GM12878 (cell line): Measurements from ENCODE around the gene NAB1. TPM values are rescaled to one million over a fixed set of nuclear protein-coding genes. Genes with fewer than 3 reads are reported as not detected.

Experiments used
- ATAC-seq: fragments of 200-7000 bp; cut with Tn5 transposase; 3 replicates; pipeline ENCODE4 v1.9.1; 2020; ENCODE audit warnings: mild to moderate bottlenecking, moderate library complexity
- BruUV-seq: library from RNA; stranded (reverse); fragments of 400-500 nt; replicated peaks from 2 replicates; lab custom pipeline; 2021; lab: Mats Ljungman, UMichigan
- CTCF ChIA-PET: fragments of 300-600 bp; sonication (Branson Sonifier 250); formaldehyde crosslinking; extraction: SDS; loops from one replicate; lab custom pipeline; 2021; ENCODE audit warnings: inconsistent platforms; lab: Yijun Ruan, JAX
- POLR2A ChIA-PET: fragments of 350-600 bp; formaldehyde crosslinking; extraction: SDS; loops from one replicate; lab custom pipeline; 2021; ENCODE audit warnings: inconsistent platforms; lab: Charles Lee
- RAD21 ChIA-PET: fragments of 300-600 bp; sonication (Branson Sonifier 250); formaldehyde crosslinking; loops from one replicate; lab custom pipeline; 2023; ENCODE audit warnings: antibody characterized with exemption; ENCODE audit not compliant: unreplicated experiment; lab: Charles Lee
- SMC1A ChIA-PET: fragments of 300-600 bp; sonication (Branson Sonifier 250); formaldehyde crosslinking; loops from one replicate; lab custom pipeline; 2023; ENCODE audit not compliant: unreplicated experiment, uncharacterized antibody; lab: Charles Lee
- DNase-seq: peaks from one replicate; pipeline ENCODE4 v3.0.0-alpha.2; 2011; ENCODE audit warnings: low read depth, low spot score
- FAIRE-seq: peaks from 3 replicates; lab custom pipeline; 2011; peaks lifted over from hg19 to GRCh38; lab: Jason Lieb, UNC
- H2AFZ ChIP-seq: 2 replicates; pipeline ENCODE4 v1.6.0; 2011; ENCODE audit warnings: low read depth, low read length, control low read depth; ENCODE audit not compliant: control insufficient read depth
- H3K27ac ChIP-seq: 2 replicates; pipeline ENCODE4 v1.5.1; 2011; ENCODE audit warnings: control low read depth; ENCODE audit not compliant: control insufficient read depth, insufficient read depth
- H3K27me3 ChIP-seq, 2 experiments: replicated peaks in 1 of 2; 2 replicates each; pipeline versions ENCODE4 v1.6.0 to v1.6.1; 2011; ENCODE audit warnings: low read length in 1 of 2; ENCODE audit not compliant: control insufficient read depth in 2 of 2, insufficient read depth in 2 of 2
- H3K36me3 ChIP-seq, 2 experiments: 2 replicates each; pipeline ENCODE4 v1.5.1; 2011; ENCODE audit warnings: low read length in 1 of 2; ENCODE audit not compliant: control insufficient read depth in 2 of 2, insufficient read depth in 2 of 2
- H3K4me1 ChIP-seq: 2 replicates; pipeline ENCODE4 v1.6.1; 2011; ENCODE audit warnings: mild to moderate bottlenecking, low read length, moderate library complexity, mixed read lengths; ENCODE audit not compliant: control insufficient read depth, insufficient read depth
- H3K4me2 ChIP-seq: 2 replicates; pipeline ENCODE4 v1.6.0; 2011; ENCODE audit warnings: control low read depth; ENCODE audit not compliant: control insufficient read depth, insufficient read depth
- H3K4me3 ChIP-seq: fragments of 200-600 bp; sonication (generic); 2 replicates; pipeline ENCODE4 v1.5.1; 2016
- H3K79me2 ChIP-seq: 2 replicates; pipeline ENCODE4 v1.6.0; 2011; ENCODE audit warnings: low read length; ENCODE audit not compliant: control insufficient read depth, insufficient read depth
- H3K9ac ChIP-seq: 2 replicates; pipeline ENCODE4 v1.8.0; 2011; ENCODE audit warnings: low read length, control low read depth, mixed read lengths; ENCODE audit not compliant: control insufficient read depth, insufficient read depth
- H3K9me3 ChIP-seq: replicated peaks from 3 replicates; pipeline ENCODE4 v1.5.1; 2011; ENCODE audit warnings: mild to moderate bottlenecking, low read length; ENCODE audit not compliant: control insufficient read depth, insufficient read depth
- H4K20me1 ChIP-seq: 2 replicates; pipeline ENCODE4 v1.6.0; 2011; ENCODE audit not compliant: control insufficient read depth, insufficient read depth
- CEBPZ ChIP-seq: fragments of 150-350 bp; IDR thresholded peaks from 2 replicates; pipeline ENCODE4 v1.6.1; 2016; ENCODE audit warnings: low read depth, low read length
- CREB1 ChIP-seq: IDR thresholded peaks from 2 replicates; pipeline ENCODE4 v1.6.1; 2012; ENCODE audit warnings: low read depth, mild to moderate bottlenecking, inconsistent platforms
- EGR1 ChIP-seq, 2 experiments: IDR thresholded peaks; 1 replicate in 1 of 2; 2 replicates in 1 of 2; pipeline ENCODE4 v1.6.1; 2011 to 2012; ENCODE audit warnings: low read depth in 2 of 2, low read length in 2 of 2, borderline replicate concordance in 1 of 2, mild to moderate bottlenecking in 1 of 2, moderate library complexity in 1 of 2
- HDAC6 ChIP-seq: fragments of 200-600 bp; sonication (generic); IDR thresholded peaks from one replicate; pipeline ENCODE4 v1.8.0; 2017; ENCODE audit warnings: antibody characterized with exemption; ENCODE audit not compliant: unreplicated experiment
- IKZF1 ChIP-seq: fragments of 450-650 bp; conservative IDR thresholded peaks from 2 replicates; pipeline ENCODE4 v1.6.1; 2017; ENCODE audit warnings: antibody characterized with exemption, mild to moderate bottlenecking
- JUNB ChIP-seq: IDR thresholded peaks from 2 replicates; pipeline ENCODE4 v1.6.1; 2016; ENCODE audit warnings: antibody characterized with exemption, mild to moderate bottlenecking
- LARP7 ChIP-seq: fragments of 450-650 bp; IDR thresholded peaks from 2 replicates; pipeline ENCODE4 v1.6.1; 2017; ENCODE audit warnings: mild to moderate bottlenecking
- NR2C1 ChIP-seq: fragments of 450-650 bp; IDR thresholded peaks from 2 replicates; pipeline ENCODE4 v1.6.1; 2017; ENCODE audit warnings: antibody characterized with exemption, mild to moderate bottlenecking, moderate library complexity
- NR2C2 ChIP-seq: IDR thresholded peaks from 2 replicates; pipeline ENCODE4 v1.6.1; 2011; ENCODE audit warnings: borderline replicate concordance, low read depth; ENCODE audit not compliant: control insufficient read depth, insufficient read length
- PML ChIP-seq: IDR thresholded peaks from 2 replicates; pipeline ENCODE4 v1.6.1; 2012; ENCODE audit warnings: low read length, inconsistent platforms
- RUNX3 ChIP-seq: IDR thresholded peaks from 2 replicates; pipeline ENCODE4 v1.6.1; 2012; ENCODE audit warnings: low read length, inconsistent platforms
- ZNF217 ChIP-seq: fragments of 450-650 bp; IDR thresholded peaks from 2 replicates; pipeline ENCODE4 v1.6.1; 2017; ENCODE audit warnings: antibody characterized with exemption, mild to moderate bottlenecking
- ZNF592 ChIP-seq: fragments of 450-650 bp; IDR thresholded peaks from 2 replicates; pipeline ENCODE4 v1.6.1; 2017; ENCODE audit warnings: mild to moderate bottlenecking, moderate library complexity
- WGBS: methylation state at CpG from one replicate; pipeline ENCODE4 v1.1.6; 2016; ENCODE audit warnings: low lambda C conversion rate; ENCODE audit not compliant: insufficient replicate concordance, insufficient coverage; ENCODE audit errors: missing lambda C conversion rate; 5-methylcytosine and 5-hydroxymethylcytosine counted together
- in situ Hi-C: fragments of 300-500 bp; cut with MboI; formaldehyde crosslinking; loops from 9 replicates; pipeline ENCODE4 v1.14.3; 2018; ENCODE audit warnings: mixed read lengths
- intact Hi-C: fragments of 100-400 bp; cut with micrococcal nuclease; formaldehyde crosslinking; loops from one replicate; pipeline ENCODE4 v1.14.2; 2022; ENCODE audit not compliant: unreplicated experiment
- polyA plus RNA-seq, 11 experiments: library from polyadenylated mRNA; depleted of rRNA in 4 of 11; unstranded in 6 of 11; stranded (reverse) in 5 of 11; fragments of >200 nt; fragmentation: Nextera tagmentation in 4 of 11; fragmentation: Illumina TruSeq in 1 of 11; extraction: Ambion mirVana in 4 of 11; extraction: Trizol in 1 of 11; gene quantifications; 1 replicate in 1 of 11; 2 replicates in 10 of 11; pipeline versions ENCODE4 v1.2.1 to v1.2.3, GENCODE V29; 2011 to 2016; ENCODE audit warnings: inconsistent platforms in 2 of 11, missing spikeins in 2 of 11, low read depth in 1 of 11
- total RNA-seq, 4 experiments: library from RNA; depleted of rRNA in 3 of 4; stranded (reverse); fragments of >200 nt in 3 of 4; fragmentation: Illumina TruSeq in 1 of 4; extraction: Trizol in 1 of 4; gene quantifications; 2 replicates each; pipeline versions ENCODE4 v1.2.1 to v1.2.3, GENCODE V29; 2013 to 2021
- TF ChIP-seq, protein P1 (sequence below): fragments of 450-650 bp; IDR thresholded peaks from 2 replicates; pipeline ENCODE4 v1.6.1; 2014; ENCODE audit warnings: mild to moderate bottlenecking

NAB1 gene
- total and polyA plus RNA-seq, 10 of the 15 experiments (the other 5 are each of a cell fraction or from before 2014, with no cell fraction given), result 4.5 to 39.6 (median 23.0) TPM

GRCh38 chr2:190682168-190682567, 33.3 kb downstream of the NAB1 start (continued):
- TF ChIP-seq CEBPZ (no peak), EGR1 (IDR thresholded peaks at IDR 0.05; ENCODE audit: borderline replicate concordance in 1 of 2, low read depth in 2 of 2, low read length in 2 of 2) (no peak), NR2C1 (no peak), ZNF217 (no peak), PML (no peak), NR2C2 (no peak)
- TF ChIP-seq, protein P1, sequence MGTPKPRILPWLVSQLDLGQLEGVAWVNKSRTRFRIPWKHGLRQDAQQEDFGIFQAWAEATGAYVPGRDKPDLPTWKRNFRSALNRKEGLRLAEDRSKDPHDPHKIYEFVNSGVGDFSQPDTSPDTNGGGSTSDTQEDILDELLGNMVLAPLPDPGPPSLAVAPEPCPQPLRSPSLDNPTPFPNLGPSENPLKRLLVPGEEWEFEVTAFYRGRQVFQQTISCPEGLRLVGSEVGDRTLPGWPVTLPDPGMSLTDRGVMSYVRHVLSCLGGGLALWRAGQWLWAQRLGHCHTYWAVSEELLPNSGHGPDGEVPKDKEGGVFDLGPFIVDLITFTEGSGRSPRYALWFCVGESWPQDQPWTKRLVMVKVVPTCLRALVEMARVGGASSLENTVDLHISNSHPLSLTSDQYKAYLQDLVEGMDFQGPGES, result no peak

DNA sequence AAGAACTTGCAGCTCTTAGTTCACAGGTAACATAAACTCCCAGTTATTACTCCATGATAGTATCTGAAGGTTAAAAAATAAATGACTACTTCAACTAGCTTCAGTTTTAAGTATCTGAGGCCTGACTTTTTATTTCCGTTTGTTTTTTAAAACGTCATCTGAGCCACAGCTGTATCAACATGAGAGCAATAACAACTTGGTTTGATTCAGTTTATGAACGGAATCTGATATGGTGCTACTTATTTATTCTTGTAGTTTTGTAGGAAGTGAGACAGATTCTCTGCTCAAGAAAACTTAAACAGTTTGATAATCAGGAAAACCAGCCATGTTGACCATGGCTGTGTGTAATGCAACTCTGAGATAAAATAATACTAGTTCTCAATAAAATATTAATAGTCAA, 34.9 kb downstream of the NAB1 start:
- BruUV-seq, result no TSS peak
- intact Hi-C loops (no loop called here), in situ Hi-C loops (no loop called here)
- RAD21 ChIA-PET, result interaction anchor here (9.7 to 11.6 kb wide), 2 partner anchors 10 to 30 kb away, joined by 178 to 233 read pairs; no protein-coding TSS in a partner anchor
- H3K9me3 ChIP-seq, result no peaks in the 10 kb centered on the region
- no peak overlapping the region for H3K4me2 ChIP-seq
- no peak overlapping the region for H2AFZ ChIP-seq
- H3K27ac ChIP-seq, result no peak overlapping the region
- peaks cover 0 to 3% of the 10 kb centered on the region in 2 experiments; a peak in 2 of 4 replicates for H3K36me3 ChIP-seq
- ATAC-seq (no peak), FAIRE-seq (no peak), DNase-seq (no peak)
- WGBS, result 97% methylated on average over 3 of the region's 3 CpGs
- peaks cover 15% of the 10 kb centered on the region for H3K79me2 ChIP-seq
- CTCF ChIA-PET, result interaction anchor here (1.1 to 13.0 kb wide), 4 partner anchors 13 to 504 kb away, joined by 3 to 283 read pairs (median 40); no protein-coding TSS in a partner anchor
- no peak overlapping the region for H3K9ac ChIP-seq
- POLR2A ChIA-PET, result interaction anchor here (2.1 kb wide), 1 partner anchor 10 kb away, joined by 6 read pairs; no protein-coding TSS in a partner anchor
- H3K4me3 ChIP-seq, result no peak overlapping the region
- H3K27me3 ChIP-seq, result no peaks in the 10 kb centered on the region
- peaks cover 18% of the 10 kb centered on the region for H3K4me1 ChIP-seq
- no peaks in the 10 kb centered on the region for H4K20me1 ChIP-seq
- SMC1A ChIA-PET, result interaction anchor here (0.7 to 14.3 kb wide), 10 partner anchors 13 to 307 kb away, joined by 3 to 385 read pairs (median 4); no protein-coding TSS in a partner anchor
- TF ChIP-seq RUNX3, result no peak
- TF ChIP-seq LARP7, result no peak
- no peak for TF ChIP-seq IKZF1
- no peak for TF ChIP-seq HDAC6
- TF ChIP-seq ZNF592, result no peak
- no peak for TF ChIP-seq JUNB
- TF ChIP-seq CREB1, result no peak
